Jurkat, Clone E6-1 (cell line): ENCODE measurements around the gene MRPL10. TPM values are rescaled to one million over a fixed set of nuclear protein-coding genes. Genes with fewer than 3 reads are reported as not detected.

ENCODE experiments used
- DNase-seq: peaks from one replicate; pipeline ENCODE4 v3.0.0-alpha.2; 2011; ENCODE audit warnings: low read depth, low spot score
- H3K4me3 ChIP-seq: 2 replicates; pipeline ENCODE4 v1.5.1; 2011; ENCODE audit warnings: mild to moderate bottlenecking, low read length, control low read depth, moderate library complexity
- polyA plus RNA-seq: library from polyadenylated mRNA; unstranded; fragments of >200 nt; gene quantifications from one replicate; pipeline ENCODE4 v1.2.1, GENCODE V29; 2012; ENCODE audit warnings: missing spikeins; ENCODE audit not compliant: insufficient read length, insufficient read depth

MRPL10 gene
- polyA plus RNA-seq, result 32.1 TPM

DNA sequence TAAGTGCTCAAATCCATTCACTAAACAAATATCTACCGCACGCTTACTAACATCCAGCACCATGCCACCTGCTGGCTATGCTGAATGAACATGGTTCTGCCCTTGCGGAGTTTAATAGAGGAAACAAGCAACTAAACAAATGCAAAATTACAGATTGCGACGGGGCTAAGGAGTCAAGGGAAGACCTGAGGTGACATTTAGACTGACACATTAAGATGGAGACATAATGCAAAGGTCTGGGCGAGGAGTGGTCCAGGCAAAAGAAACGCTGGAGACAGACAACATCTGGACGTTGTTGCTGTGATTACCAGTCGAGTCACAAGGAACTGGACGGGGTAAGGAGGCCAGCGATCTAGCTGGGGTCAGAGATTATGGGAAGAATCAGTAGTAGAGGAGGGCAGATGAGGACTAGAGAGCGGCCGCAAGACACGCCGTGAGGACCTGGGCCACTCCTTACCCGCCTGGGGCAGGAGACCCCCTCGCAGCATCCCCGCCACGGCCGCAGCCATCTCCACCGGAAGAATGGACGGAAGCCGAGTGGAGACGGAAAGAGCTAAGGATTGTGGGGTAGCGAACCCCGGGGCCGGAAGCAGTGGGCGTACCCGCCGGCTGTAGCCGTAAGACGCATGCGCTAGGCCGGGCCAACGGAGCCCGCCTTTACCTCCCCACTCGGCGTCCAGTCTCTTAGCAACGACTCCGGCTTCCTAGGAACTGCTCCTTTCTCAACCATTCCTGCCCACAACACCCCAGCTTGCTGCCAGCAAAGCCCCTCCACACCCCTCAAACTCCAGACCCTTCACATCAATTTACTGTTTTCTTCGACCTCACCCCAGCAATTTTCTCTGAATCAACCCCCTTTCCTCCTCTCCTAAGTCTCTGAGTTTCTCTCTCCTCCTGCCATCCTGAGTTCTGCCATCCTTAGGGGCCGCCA lies at the start of gene MRPL10, which contains the start of gene LRRC46:
Gene MRPL10, minus strand, starts transcription at position 539 of the 931 bp plus-strand sequence. Its CDS starts 30 bp downstream, at position 509.
Gene LRRC46, plus strand, starts transcription at position 668 of the 931 bp plus-strand sequence. CDS start 320 bp downstream, outside the sequence.
- DNase-seq, result peak; percentile 84
- peak within 1 kb of the TSS; percentile 100 for H3K4me3 ChIP-seq

DNA sequence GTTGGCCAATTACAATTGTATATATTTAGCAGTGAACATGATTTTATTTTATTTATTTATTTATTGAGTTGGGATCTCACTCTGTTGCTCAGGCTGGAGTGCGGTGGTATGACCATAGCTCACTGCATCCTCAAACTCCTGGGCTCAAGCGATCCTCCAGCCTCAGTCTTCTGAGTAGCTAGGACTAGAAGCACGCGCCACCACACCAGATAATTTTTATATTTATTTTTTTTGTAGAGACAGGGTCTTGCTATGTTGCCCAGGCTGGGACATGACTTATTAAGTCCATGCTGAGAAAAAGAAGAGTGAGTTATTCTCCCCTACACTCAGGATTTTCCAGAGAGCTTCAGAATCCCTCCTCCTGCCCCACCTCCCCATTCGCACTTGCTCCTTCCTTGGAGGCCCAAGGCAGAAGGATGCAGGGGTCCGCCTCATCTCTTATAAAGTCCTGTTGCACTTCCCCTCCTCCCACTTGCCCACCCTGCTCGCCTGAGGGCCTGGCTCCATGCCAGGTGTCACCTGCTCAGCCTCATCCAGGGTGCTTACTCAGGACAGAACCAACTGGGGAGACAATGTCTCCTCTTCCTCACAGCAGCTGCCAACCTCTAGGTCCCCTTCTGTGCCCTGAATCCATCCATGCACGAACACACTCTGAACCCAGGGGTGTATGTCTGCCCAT lies 48.6 kb upstream of the MRPL10 start:
- no peak for DNase-seq

DNA sequence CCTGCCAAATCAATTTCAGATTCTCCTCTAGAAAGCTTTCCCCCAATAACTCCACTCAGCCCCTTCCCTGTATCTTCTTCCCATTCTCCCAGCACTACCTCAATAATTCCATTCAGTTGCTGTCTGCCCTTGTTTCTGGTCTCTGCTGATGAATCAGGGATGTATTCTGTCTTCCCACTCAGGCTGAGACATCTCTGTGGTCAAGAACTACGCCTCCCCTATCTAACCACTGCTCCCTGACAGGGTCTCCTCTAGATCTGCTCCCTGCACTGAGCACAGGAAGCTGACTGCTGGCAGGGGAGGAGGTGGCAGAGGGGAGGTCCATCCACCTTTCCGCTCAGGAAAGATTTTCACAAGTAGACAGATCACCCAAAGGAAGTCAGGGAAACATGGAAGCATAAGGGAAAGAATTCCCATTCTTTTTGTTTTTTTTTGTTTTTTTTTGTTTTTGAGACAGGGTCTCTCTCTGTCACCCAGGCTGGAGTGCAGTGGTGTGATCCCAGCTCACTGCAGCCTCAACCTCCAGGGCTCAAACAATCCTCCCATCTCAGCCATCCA lies 47.8 kb upstream of the MRPL10 start:
- DNase-seq, result no peak
- H3K4me3 ChIP-seq, result no peak overlapping the region

More for the DNA sequence above, 48.6 kb upstream of the MRPL10 start:
- H3K4me3 ChIP-seq, result no peak overlapping the region

DNA sequence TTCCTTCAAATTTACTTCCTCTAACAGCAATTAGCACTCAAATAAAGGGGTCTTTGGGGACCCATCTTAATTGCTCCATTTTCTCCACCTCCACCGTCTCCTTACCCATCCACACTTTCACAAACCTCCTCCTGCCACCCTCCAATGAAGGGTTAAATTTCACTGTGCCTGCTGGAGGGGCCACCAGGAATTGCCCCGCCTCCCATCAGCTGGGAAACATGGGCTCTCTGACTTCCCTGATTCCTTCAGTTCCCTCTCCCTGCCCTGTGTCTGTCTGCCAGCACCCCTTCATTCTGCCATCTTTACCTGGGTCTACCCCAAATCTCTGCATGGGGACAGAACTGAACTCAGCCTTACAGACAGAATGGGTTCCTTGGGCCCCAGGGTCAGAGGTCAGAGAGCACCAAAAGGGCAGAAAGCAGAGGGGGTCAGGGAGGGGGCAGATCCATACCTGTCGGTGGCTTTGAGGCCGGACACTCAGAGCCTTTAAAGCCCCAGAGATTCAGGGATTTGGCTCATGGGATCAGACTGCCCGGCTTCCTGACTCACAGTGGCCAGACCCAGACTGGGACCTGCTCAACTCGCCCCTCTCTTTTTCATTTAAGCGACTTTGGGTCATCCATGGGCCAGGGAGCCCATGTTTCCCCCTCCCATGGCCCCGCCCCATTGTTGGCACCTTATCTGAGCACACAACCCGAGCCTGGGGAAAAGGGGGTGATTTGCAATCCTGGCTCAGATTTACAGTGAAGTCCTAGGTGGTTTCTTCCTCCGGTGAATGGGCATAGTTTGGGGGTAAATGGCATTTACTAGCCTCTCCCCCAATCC lies 47.1 kb upstream of the MRPL10 start:
- no peak overlapping the region for H3K4me3 ChIP-seq
- no peak for DNase-seq

DNA sequence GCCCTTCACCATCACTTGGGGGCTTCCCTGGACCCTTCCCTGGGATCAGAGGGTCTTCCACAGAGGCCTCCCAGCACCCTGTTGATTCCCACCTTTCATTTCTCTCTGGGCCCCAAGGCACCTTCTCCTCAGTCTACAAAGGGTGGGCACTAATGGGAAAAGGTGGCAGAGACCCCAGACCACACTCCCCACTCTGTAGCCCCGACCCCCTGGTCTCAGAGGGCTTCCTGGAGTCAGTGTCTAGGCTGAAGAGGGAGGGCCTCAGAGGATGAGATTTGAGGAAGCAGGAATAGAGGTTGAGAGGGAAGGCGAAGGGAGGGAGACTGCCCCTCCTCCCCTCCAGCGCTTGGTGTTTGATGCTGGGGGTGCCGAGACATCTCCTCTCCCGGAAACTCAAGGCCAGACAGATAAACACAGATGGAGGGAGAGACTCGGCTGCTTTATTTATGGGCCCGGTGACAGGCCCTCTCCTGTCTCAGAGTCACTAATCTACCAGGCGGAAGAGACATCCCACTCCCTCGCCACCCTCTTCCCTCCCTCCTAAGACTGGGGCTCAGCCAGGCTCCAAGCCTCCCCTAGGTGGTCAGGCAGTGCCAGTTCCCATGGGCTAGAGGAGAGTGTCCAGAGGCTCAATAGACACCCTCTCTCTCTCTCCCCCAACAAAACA lies 46.2 kb upstream of the MRPL10 start:
- no peak overlapping the region for H3K4me3 ChIP-seq
- DNase-seq, result no peak

DNA sequence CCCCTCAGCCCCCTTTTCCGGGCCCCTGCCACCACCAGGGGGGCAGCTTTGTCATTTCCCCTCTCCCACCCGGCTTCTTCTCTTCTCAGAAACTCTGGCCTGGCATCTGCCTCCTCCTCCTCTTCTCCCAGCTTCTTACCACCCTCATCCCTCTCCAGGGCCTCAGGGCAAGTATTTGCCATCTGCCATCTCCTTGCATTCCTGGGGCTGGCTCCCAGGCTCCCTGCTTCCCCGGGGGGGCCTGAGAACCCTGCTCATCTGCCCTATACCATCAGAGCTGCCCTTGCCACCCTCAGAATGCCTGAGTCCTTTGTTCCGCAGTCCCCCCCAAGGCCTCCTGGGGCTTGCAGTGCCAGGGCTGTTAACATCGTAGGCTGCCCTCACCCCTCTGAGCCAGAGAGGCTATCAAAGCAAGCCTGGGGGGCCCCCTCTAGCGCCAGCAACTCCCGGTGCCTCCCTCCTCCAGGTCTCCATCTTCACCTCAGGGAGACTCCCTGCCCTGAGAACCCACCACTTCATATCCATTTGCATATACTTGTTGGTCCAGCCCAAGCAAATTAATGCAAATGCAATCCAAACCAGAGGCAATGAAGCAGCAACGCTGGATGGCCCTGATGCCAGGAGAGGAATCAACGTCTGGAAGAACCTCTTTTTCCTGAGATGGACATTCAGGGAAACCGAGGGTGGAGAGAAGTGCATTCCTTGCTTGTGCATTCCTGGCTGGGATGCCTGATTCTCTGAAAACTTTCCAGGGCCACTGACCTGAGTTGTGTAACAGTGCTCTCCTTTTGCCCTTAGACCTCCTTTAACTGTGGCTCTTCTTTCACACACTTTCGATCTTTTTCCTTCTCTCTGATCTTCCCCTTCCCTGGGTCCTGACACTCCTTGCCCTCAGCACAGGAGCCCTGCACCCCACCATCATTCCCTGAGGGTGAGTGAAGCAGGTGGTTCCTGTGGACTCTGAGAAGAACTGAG lies 44.0 kb upstream of the MRPL10 start:
- DNase-seq, result no peak
- no peak overlapping the region for H3K4me3 ChIP-seq

DNA sequence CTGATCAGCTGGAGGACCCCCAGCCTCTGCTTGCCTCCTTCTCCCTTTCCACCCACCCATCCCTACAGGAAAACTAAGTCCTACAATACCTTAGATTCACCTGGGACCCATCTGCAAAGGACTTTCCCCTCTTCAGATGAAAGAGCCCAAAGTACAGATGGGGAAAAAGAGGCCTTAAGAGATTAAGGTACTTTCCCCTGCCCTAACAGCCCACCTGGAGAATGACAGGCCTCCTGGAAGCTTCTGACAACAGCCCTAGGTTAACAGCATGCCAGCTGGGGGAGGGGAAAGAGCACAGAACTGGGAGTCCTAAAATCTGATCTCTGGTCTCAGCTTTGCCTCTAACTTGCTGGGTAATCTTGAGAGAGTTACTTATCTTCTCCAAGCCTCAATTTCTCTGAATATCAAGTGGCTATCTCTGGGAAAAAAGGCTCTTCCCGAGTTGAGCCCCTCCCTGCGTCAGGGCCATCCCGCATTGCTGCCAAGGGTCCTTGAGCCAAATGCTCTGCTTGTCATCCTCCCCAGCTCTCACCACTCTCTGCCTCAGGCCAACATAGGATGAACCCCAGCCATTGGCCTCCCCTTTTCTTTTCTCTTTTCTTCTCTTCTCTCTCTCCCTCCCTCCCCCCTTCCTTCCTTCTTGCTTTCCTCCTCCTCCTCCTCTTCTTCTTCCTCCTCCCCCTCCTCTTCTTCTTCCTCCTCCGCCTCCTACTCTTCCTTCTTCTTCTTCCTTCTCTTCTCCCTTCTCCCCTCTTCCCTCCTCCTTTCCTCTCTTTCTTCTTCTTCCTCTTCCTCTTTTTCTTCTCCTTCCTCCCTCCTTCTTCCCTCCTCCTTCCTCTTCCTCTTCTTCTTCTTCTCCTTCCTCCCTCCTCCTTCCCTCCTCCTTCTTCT lies 42.1 kb upstream of the MRPL10 start:
- H3K4me3 ChIP-seq, result no peak overlapping the region
- DNase-seq, result no peak

DNA sequence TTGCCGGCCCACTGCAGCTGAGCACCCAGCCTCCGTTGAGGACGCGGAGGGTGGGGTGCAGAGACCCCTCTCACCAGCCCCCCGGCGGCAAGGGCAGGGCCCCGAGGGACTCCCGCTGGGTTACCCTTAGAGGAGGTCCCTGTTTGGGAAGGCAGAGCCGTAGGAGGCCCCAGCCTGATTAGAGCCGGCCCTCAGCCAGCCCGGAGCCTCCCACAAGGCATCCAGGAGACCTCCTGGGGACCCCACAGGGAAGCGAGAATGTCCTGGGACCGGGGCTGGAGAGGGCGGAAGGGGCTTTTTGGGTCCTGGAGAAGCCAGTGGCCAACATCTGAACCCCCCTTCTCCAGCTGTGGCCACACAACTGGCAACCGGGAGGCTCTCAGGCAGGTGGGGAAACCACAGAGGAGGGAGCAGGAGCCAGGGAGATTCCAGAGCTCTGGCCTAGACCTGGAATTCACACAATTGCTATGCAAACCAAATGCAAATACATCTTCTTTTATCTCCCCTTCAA lies 41.4 kb upstream of the MRPL10 start:
- no peak overlapping the region for H3K4me3 ChIP-seq
- DNase-seq, result no peak

DNA sequence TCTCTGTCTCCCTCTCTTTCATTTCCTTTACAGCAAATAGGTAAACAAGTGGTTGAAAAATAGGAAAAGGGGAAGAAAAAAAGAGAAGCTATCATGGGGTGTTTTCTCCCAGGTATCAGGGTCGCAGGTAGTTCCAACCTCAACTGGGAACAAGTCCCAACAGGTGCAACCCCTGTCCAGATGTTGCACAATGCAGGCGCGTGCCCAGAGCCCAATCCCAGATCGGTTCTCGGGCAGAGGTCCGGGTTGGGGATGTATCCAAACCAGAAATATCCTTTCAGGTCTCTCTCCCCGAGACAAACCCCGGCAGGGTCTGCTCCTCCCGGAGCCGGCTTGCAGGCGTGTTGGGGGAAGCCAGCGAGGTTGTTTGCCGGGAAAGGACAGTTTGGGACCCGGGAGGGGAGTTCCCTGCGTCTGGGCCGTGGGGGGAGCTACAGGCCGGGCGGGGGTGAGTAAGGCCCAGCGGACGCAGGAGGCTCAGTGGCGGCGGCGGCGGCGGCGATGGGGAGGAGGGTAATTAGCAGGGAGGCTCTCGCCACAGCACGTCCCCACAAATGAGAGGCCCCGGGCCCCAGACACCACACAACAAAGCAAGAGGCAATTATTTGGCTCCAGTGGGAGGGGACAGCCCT lies 40.8 kb upstream of the MRPL10 start:
- DNase-seq, result no peak
- H3K4me3 ChIP-seq, result no peak overlapping the region

GRCh38 chr17:47871048-47871447 lies 39.7 kb upstream of the MRPL10 start:
- H3K4me3 ChIP-seq, result no peak overlapping the region

GRCh38 chr17:47870056-47870455 lies 38.7 kb upstream of the MRPL10 start:
- no peak for DNase-seq
- no peak overlapping the region for H3K4me3 ChIP-seq

More at GRCh38 chr17:47871048-47871447, 39.7 kb upstream of the MRPL10 start:
- no peak for DNase-seq

- no peak overlapping the region for H3K4me3 ChIP-seq
- DNase-seq, result no peak
Observed at GRCh38 chr17:47869114-47869513, 37.8 kb upstream of the MRPL10 start.

DNA sequence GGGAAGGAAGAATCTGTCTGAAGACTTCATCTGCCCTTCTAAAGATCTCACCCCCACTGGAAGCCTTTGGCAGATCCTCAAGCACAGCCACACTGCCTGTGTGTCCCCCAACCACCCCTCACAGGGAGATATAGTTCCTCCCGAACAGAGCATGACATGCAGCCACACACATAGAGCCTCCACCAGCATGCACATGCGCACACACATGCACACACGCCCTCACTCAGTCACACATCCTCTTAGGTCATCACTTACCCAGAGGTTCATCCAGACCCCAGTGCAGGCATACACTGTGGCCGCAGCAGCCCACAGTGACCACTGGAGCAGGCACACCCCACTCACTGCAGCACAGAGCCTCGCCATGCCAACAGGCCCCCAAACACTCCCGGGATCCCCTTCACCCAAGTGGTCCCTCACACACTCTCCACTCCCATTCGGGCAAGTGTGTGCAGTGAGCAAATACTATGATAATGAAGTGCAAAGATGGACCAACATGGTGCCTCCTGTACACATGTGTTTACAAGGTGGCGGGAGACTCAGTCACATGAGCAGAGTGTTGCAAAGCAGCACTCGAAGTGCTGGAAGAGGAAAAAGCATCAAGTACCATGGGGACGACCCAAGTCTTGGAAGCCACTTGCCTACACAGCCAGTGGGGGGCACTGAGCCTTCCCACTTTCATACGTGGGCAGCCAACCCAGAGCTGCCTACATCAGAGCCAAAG lies 36.6 kb upstream of the MRPL10 start:
- DNase-seq, result no peak
- no peak overlapping the region for H3K4me3 ChIP-seq

GRCh38 chr17:47866941-47867340 lies 35.6 kb upstream of the MRPL10 start:
- no peak for DNase-seq
- H3K4me3 ChIP-seq, result no peak overlapping the region

DNA sequence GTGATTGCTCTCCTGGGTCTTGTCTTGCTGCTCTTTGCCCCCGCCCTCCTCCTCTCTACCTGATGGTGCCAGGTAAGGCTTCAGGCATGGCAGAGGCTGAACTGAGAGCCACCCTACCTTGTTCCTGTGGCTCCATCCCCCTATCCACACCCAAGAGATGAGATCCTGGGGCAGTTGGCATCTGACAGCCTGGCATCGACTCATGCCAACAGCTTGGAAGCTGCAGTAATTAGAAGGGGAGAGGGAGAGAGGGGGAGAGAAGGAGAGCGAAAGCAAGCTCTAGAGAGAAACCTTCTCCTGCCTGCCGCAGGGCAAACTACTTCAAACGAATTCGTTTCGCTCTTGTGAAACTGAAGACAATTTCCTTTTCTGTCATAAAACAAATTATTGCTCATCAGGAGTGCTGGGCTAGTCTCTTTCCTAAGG lies 33.5 kb upstream of the MRPL10 start:
- peak; percentile 43 for DNase-seq

More for the DNA sequence above, 33.5 kb upstream of the MRPL10 start:
- peak overlapping the region; percentile 4; the same call in 1 of the 2 replicates for H3K4me3 ChIP-seq
